Keratinocyte (primary cell): ENCODE data around the gene ELOVL6. TPM values are rescaled to one million over a fixed set of nuclear protein-coding genes. Genes with fewer than 3 reads are reported as not detected.

Experiments used
- DNase-seq: peaks from one replicate; pipeline ENCODE4 v3.0.0-alpha.2; 2011; ENCODE audit warnings: low read depth, missing footprints, low spot score
- FAIRE-seq: peaks from 2 replicates; lab custom pipeline; 2011; peaks lifted over from hg19 to GRCh38; lab: Jason Lieb, UNC
- H2AFZ ChIP-seq: 2 replicates; pipeline ENCODE4 v1.6.0; 2012; ENCODE audit warnings: low read length, control low read depth, inconsistent platforms; ENCODE audit not compliant: control insufficient read depth
- H3K27ac ChIP-seq: 2 replicates; pipeline ENCODE4 v1.5.1; 2011; ENCODE audit warnings: low read length; ENCODE audit not compliant: control insufficient read depth, insufficient read depth
- H3K27me3 ChIP-seq: 3 replicates; pipeline ENCODE4 v1.6.0; 2011; ENCODE audit warnings: low read length; ENCODE audit not compliant: control insufficient read depth, insufficient read depth; ENCODE audit errors: extremely low read depth
- H3K36me3 ChIP-seq, 2 experiments: 2 replicates in 1 of 2; 3 replicates in 1 of 2; pipeline ENCODE4 v1.5.1; 2011; ENCODE audit warnings: low read length in 2 of 2, mild to moderate bottlenecking in 1 of 2; ENCODE audit not compliant: control insufficient read depth in 2 of 2, insufficient read depth in 2 of 2; ENCODE audit errors: extremely low read depth in 1 of 2
- H3K4me1 ChIP-seq: 3 replicates; pipeline ENCODE4 v1.5.1; 2011; ENCODE audit warnings: low read length; ENCODE audit not compliant: control insufficient read depth, insufficient read depth; ENCODE audit errors: extremely low read depth
- H3K4me2 ChIP-seq: 3 replicates; pipeline ENCODE4 v1.6.0; 2011; ENCODE audit warnings: low read depth, low read length; ENCODE audit not compliant: control insufficient read depth, insufficient read depth; ENCODE audit errors: extremely low read depth
- H3K4me3 ChIP-seq, 3 experiments: fragments of 200-600 bp in 1 of 3; sonication (generic) in 1 of 3; 2 replicates in 2 of 3; 3 replicates in 1 of 3; pipeline ENCODE4 v1.5.1; 2011 to 2016; ENCODE audit warnings: low read length in 3 of 3, mild to moderate bottlenecking in 3 of 3, control low read depth in 2 of 3, inconsistent platforms in 1 of 3, low read depth in 1 of 3, mixed read lengths in 1 of 3, mixed run types in 1 of 3, moderate library complexity in 1 of 3; ENCODE audit not compliant: control insufficient read depth in 2 of 3, insufficient read depth in 2 of 3; ENCODE audit errors: extremely low read depth in 1 of 3
- H3K79me2 ChIP-seq: 2 replicates; pipeline ENCODE4 v1.6.0; 2012; ENCODE audit warnings: low read length; ENCODE audit not compliant: control insufficient read depth, insufficient read depth
- H3K9ac ChIP-seq: 3 replicates; pipeline ENCODE4 v1.6.0; 2011; ENCODE audit warnings: low read length; ENCODE audit not compliant: control insufficient read depth, insufficient read depth; ENCODE audit errors: extremely low read depth
- H3K9me1 ChIP-seq: 3 replicates; pipeline ENCODE4 v1.6.0; 2011; ENCODE audit warnings: low read length; ENCODE audit not compliant: control insufficient read depth, insufficient read depth; ENCODE audit errors: extremely low read depth
- H3K9me3 ChIP-seq: 2 replicates; pipeline ENCODE4 v1.5.1; 2012; ENCODE audit warnings: low read depth, low read length; ENCODE audit not compliant: control insufficient read depth
- H4K20me1 ChIP-seq: 3 replicates; pipeline ENCODE4 v1.6.0; 2011; ENCODE audit warnings: low read length; ENCODE audit not compliant: control insufficient read depth, insufficient read depth; ENCODE audit errors: extremely low read depth
- CTCF ChIP-seq, 3 experiments: IDR thresholded peaks in 1 of 3; conservative IDR thresholded peaks in 1 of 3; optimal IDR thresholded peaks in 1 of 3; 2 replicates in 2 of 3; 3 replicates in 1 of 3; pipeline versions ENCODE3 to v1.5.1; 2011; ENCODE audit warnings: low read length in 3 of 3, mild to moderate bottlenecking in 3 of 3, moderate library complexity in 2 of 3, control low read depth in 1 of 3, inconsistent platforms in 1 of 3; ENCODE audit not compliant: insufficient read depth in 2 of 3; ENCODE audit errors: extremely low read depth in 1 of 3
- EZH2 ChIP-seq: IDR thresholded peaks from one replicate; pipeline ENCODE4 v1.6.1; 2012; ENCODE audit warnings: inconsistent platforms, mild to moderate bottlenecking, low read length, moderate library complexity
- dilution Hi-C: fragments of 300-500 bp; cut with MboI; formaldehyde crosslinking; loops from one replicate; pipeline ENCODE4 v1.7.0; 2020; ENCODE audit warnings: low sequenced_read_pairs; ENCODE audit not compliant: extremely low pct_ligation_motif_present
- polyA plus RNA-seq, 5 experiments: library from polyadenylated mRNA; depleted of rRNA in 3 of 5; stranded (reverse) in 3 of 5; stranded (forward) in 1 of 5; unstranded in 1 of 5; fragments of >200 nt; gene quantifications; 1 replicate in 1 of 5; 2 replicates in 3 of 5; 3 replicates in 1 of 5; pipeline versions ENCODE4 v1.2.1 to v1.2.3, GENCODE V29; 2011 to 2012; ENCODE audit warnings: missing spikeins in 2 of 5, low read depth in 1 of 5, low replicate concordance in 1 of 5

ELOVL6 gene
- polyA plus RNA-seq, 1 donor (not counting 4 experiments of a cell fraction or from before 2014, with no cell fraction given), result 65.9 TPM

- FAIRE-seq (no peak), DNase-seq (no peak)
- no peaks in the 10 kb centered on the region for H3K9me3 ChIP-seq
- no peak overlapping the region for H3K9ac ChIP-seq
- peaks cover 15% of the 10 kb centered on the region for H3K79me2 ChIP-seq
- no peak overlapping the region for H3K27ac ChIP-seq
- no peaks in the 10 kb centered on the region for H3K27me3 ChIP-seq
- no peak overlapping the region for H3K4me3 ChIP-seq
- H3K4me1 ChIP-seq, result peaks cover 18% of the 10 kb centered on the region
- dilution Hi-C loops, result no loop called here
- no peak overlapping the region for H2AFZ ChIP-seq
- H3K9me1 ChIP-seq, result no peaks in the 10 kb centered on the region
- TF ChIP-seq EZH2, result no peak
- TF ChIP-seq CTCF (optimal IDR thresholded peaks at IDR 0.05 in 1 of 3, IDR thresholded peaks at IDR 0.05 in 1 of 3, conservative IDR thresholded peaks at IDR 0.05 in 1 of 3; ENCODE audit: extremely low read depth in 1 of 3, insufficient read depth in 2 of 3, low read length in 3 of 3), result no peak
- no peak overlapping the region for H3K4me2 ChIP-seq
- peaks cover 0 to 11% of the 10 kb centered on the region in 2 experiments for H3K36me3 ChIP-seq
- H4K20me1 ChIP-seq, result no peaks in the 10 kb centered on the region
These were observed 89.5 kb downstream of the ELOVL6 start for GRCh38 chr4:110108960-110109359.

GRCh38 chr4:110108422-110108821 lies 90.0 kb downstream of the ELOVL6 start:
- Histone ChIP-seq H3K9ac (no peak overlapping the region), H3K79me2 (peaks cover 15% of the 10 kb centered on the region)
- FAIRE-seq, result no peak

More at GRCh38 chr4:110108422-110108821, 90.0 kb downstream of the ELOVL6 start:
- no peak for TF ChIP-seq CTCF (optimal IDR thresholded peaks at IDR 0.05 in 1 of 3, IDR thresholded peaks at IDR 0.05 in 1 of 3, conservative IDR thresholded peaks at IDR 0.05 in 1 of 3; ENCODE audit: extremely low read depth in 1 of 3, insufficient read depth in 2 of 3, low read length in 3 of 3)
- TF ChIP-seq EZH2, result no peak
- H2AFZ ChIP-seq, result no peak overlapping the region
- no peaks in the 10 kb centered on the region for H3K9me3 ChIP-seq
- H3K27ac ChIP-seq, result no peak overlapping the region
- H3K4me3 ChIP-seq, result no peak overlapping the region
- no peak for DNase-seq
- no peaks in the 10 kb centered on the region for H3K9me1 ChIP-seq
- H4K20me1 ChIP-seq, result no peaks in the 10 kb centered on the region
- peaks cover 18% of the 10 kb centered on the region for H3K4me1 ChIP-seq
- dilution Hi-C loops, result no loop called here
- H3K36me3 ChIP-seq, result peaks cover 0 to 11% of the 10 kb centered on the region in 2 experiments
- no peak overlapping the region for H3K4me2 ChIP-seq
- no peaks in the 10 kb centered on the region for H3K27me3 ChIP-seq
